Ammon's horn (tissue), 1 donor: ENCODE measurements around the gene ZNHIT2.

Experiments used
- DNase-seq: peaks from one replicate; pipeline ENCODE4 v3.0.0-alpha.2; 2016; ENCODE audit warnings: low spot score

The ZNHIT2 gene

GRCh38 chr11:65134240-65134951 lies 16.9 kb upstream of the ZNHIT2 start, which contains the start of gene SYVN1:
Gene SYVN1, minus strand, starts transcription at chr11:65134519. Its CDS starts 918 bp downstream, at chr11:65133601.
- DNase-seq = peak; percentile 93

- no peak for DNase-seq
Observed at GRCh38 chr11:65133724-65134123, 16.2 kb upstream of the ZNHIT2 start.

GRCh38 chr11:65132988-65133700 lies 15.6 kb upstream of the ZNHIT2 start:
- no peak for DNase-seq

- no peak for DNase-seq
Observed at GRCh38 chr11:65132238-65132987, 14.9 kb upstream of the ZNHIT2 start.

GRCh38 chr11:65131895-65132237 lies 14.4 kb upstream of the ZNHIT2 start:
- DNase-seq = no peak

GRCh38 chr11:65131417-65131776 lies 13.9 kb upstream of the ZNHIT2 start:
- DNase-seq = no peak

GRCh38 chr11:65130631-65131416 lies 13.3 kb upstream of the ZNHIT2 start:
- no peak for DNase-seq

- DNase-seq = no peak
Observed at GRCh38 chr11:65129649-65130441, 12.3 kb upstream of the ZNHIT2 start.

GRCh38 chr11:65128182-65129145 lies 11.0 kb upstream of the ZNHIT2 start:
- DNase-seq = no peak

GRCh38 chr11:65127473-65128181 lies 10.1 kb upstream of the ZNHIT2 start:
- no peak for DNase-seq

GRCh38 chr11:65126624-65127274 lies 9.2 kb upstream of the ZNHIT2 start:
- no peak for DNase-seq

- no peak for DNase-seq
Observed at GRCh38 chr11:65125197-65126056, 7.9 kb upstream of the ZNHIT2 start.

- DNase-seq = no peak
Observed at GRCh38 chr11:65124480-65125196, 7.1 kb upstream of the ZNHIT2 start.

- peak; percentile 99 for DNase-seq
Observed at GRCh38 chr11:65121865-65122696, 4.6 kb upstream of the ZNHIT2 start, which contains the start of the genes FAU and MRPL49. Gene FAU, minus strand, starts transcription at chr11:65122134. Its CDS starts 321 bp downstream, at chr11:65121813. Gene MRPL49, plus strand, starts transcription at chr11:65122321. Its CDS starts 26 bp downstream, at chr11:65122347.

GRCh38 chr11:65121447-65121864 lies 4.0 kb upstream of the ZNHIT2 start:
- DNase-seq = no peak

GRCh38 chr11:65120831-65121230 lies 3.3 kb upstream of the ZNHIT2 start:
- DNase-seq = no peak
